Esophagus (tissue), 2 donors: ENCODE results near the gene HSF4. TPM values are rescaled to one million over a fixed set of nuclear protein-coding genes. Genes with fewer than 3 reads are reported as not detected.

Experiments
- H3K27ac ChIP-seq, 2 donors: one replicate each; pipeline ENCODE4 v1.5.1; 2013; ENCODE audit warnings: low read depth in 2 of 2, mild to moderate bottlenecking in 2 of 2, inconsistent platforms in 1 of 2, low read length in 1 of 2, moderate library complexity in 1 of 2
- H3K27me3 ChIP-seq, 2 donors: one replicate each; pipeline ENCODE4 v1.6.1; 2013; ENCODE audit warnings: low read length in 2 of 2, control low read depth in 1 of 2, mild to moderate bottlenecking in 1 of 2; ENCODE audit not compliant: insufficient read depth in 2 of 2, control insufficient read depth in 1 of 2
- H3K36me3 ChIP-seq, 2 donors: one replicate each; pipeline ENCODE4 v1.6.1; 2013; ENCODE audit warnings: low read length in 1 of 2; ENCODE audit not compliant: control insufficient read depth in 2 of 2, insufficient read depth in 2 of 2
- H3K4me1 ChIP-seq, 2 donors: one replicate each; pipeline ENCODE4 v1.6.1; 2013; ENCODE audit warnings: low read length in 1 of 2; ENCODE audit not compliant: control insufficient read depth in 2 of 2, insufficient read depth in 2 of 2
- H3K4me3 ChIP-seq, 2 donors: one replicate each; pipeline ENCODE4 v1.5.1; 2013; ENCODE audit warnings: low read length in 2 of 2, mild to moderate bottlenecking in 2 of 2, low read depth in 1 of 2, moderate library complexity in 1 of 2
- H3K9me3 ChIP-seq, 2 donors: one replicate each; pipeline ENCODE4 v1.6.1; 2013; ENCODE audit warnings: mild to moderate bottlenecking in 2 of 2, low read depth in 1 of 2, low read length in 1 of 2, moderate library complexity in 1 of 2; ENCODE audit not compliant: control insufficient read depth in 2 of 2, insufficient read depth in 1 of 2
- WGBS, 2 donors: extraction: QIAGEN DNeasy Blood & Tissue Kit; methylation state at CpG; one replicate each; pipeline ENCODE4 v1.1.7; 2013; 5-methylcytosine and 5-hydroxymethylcytosine counted together
- polyA plus RNA-seq, 2 donors: library from polyadenylated mRNA; stranded (reverse); fragments of 200-250 nt; gene quantifications; one replicate each; pipeline ENCODE4 v1.2.3, GENCODE V29; 2013
- donor health status: healthy with polysubstance abuse.
- donor health status: Bipolar disorder and iron deficiency.

The HSF4 gene
- polyA plus RNA-seq, 2 donors, result 22.9 to 80.4 TPM

DNA sequence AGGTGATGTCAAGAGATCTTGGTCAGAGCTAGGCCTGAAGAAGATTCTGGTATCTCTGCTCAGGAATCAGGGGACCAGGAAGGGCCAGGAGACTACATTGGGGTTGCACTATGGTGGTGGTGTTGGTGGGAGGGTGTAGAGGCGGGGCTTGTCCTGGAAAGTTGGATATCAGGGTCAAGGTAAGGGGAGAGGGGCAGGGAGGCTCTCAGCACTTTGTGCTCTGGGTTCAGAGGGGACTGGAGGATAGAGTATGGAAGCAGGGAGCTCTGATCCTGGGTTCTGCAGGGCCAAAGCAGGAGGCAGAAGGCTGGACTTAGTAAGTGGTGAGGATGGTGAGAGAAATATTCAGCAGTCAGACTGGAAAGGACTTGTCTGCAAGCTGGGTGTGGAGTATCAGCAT, 8.8 kb downstream of the HSF4 start:
- WGBS, 2 donors, result 87 to 93% methylated on average over 1 of the region's 1 CpG
- peaks cover 9 to 34% of the 10 kb centered on the region in 2 donors for H3K4me1 ChIP-seq

GRCh38 chr16:67173808-67174705, 9.5 kb downstream of the HSF4 start:
- peaks cover under 1 to 3% of the 10 kb centered on the region in 2 donors for H3K36me3 ChIP-seq
- H3K4me1 ChIP-seq, result peaks cover 9 to 41% of the 10 kb centered on the region in 2 donors
- H3K9me3 ChIP-seq, result no peaks in the 10 kb centered on the region
- peak overlapping the region; percentile 46 to 47 for H3K4me3 ChIP-seq
- H3K27me3 ChIP-seq, result no peaks in the 10 kb centered on the region
- peak overlapping the region; percentile 95 to 99 for H3K27ac ChIP-seq
- 1% methylated on average over 70 to 71 of the region's 71 CpGs for WGBS, 2 donors

More for the DNA sequence above, 8.8 kb downstream of the HSF4 start:
- Histone ChIP-seq H3K4me3 (peak overlapping the region in 1 of 2 donors; percentile 46), H3K27ac (peak overlapping the region; percentile 95 to 99), H3K9me3 (no peaks in the 10 kb centered on the region), H3K27me3 (no peaks in the 10 kb centered on the region), H3K36me3 (peaks cover 3% of the 10 kb centered on the region in 2 donors)

- H3K27ac ChIP-seq, result peak overlapping the region; percentile 95 to 99
- 30 to 50% methylated on average over 30 to 31 of the region's 31 CpGs for WGBS, 2 donors
- H3K27me3 ChIP-seq, result no peaks in the 10 kb centered on the region
- H3K4me1 ChIP-seq, result peaks cover 9 to 43% of the 10 kb centered on the region in 2 donors
- H3K4me3 ChIP-seq, result peak overlapping the region; percentile 46 to 47
- peaks cover 0 to 3% of the 10 kb centered on the region in 2 donors for H3K36me3 ChIP-seq
- H3K9me3 ChIP-seq, result no peaks in the 10 kb centered on the region
Measured at GRCh38 chr16:67174706-67175231, 10.2 kb downstream of the HSF4 start.

GRCh38 chr16:67176662-67177061, 12.1 kb downstream of the HSF4 start:
- Histone ChIP-seq H3K4me1 (peaks cover 9 to 35% of the 10 kb centered on the region in 2 donors), H3K4me3 (no peak overlapping the region), H3K36me3 (peaks cover 0 to 3% of the 10 kb centered on the region in 2 donors), H3K9me3 (no peaks in the 10 kb centered on the region), H3K27ac (no peak overlapping the region), H3K27me3 (no peaks in the 10 kb centered on the region)
- 59 to 75% methylated on average over 12 of the region's 12 CpGs for WGBS, 2 donors

DNA sequence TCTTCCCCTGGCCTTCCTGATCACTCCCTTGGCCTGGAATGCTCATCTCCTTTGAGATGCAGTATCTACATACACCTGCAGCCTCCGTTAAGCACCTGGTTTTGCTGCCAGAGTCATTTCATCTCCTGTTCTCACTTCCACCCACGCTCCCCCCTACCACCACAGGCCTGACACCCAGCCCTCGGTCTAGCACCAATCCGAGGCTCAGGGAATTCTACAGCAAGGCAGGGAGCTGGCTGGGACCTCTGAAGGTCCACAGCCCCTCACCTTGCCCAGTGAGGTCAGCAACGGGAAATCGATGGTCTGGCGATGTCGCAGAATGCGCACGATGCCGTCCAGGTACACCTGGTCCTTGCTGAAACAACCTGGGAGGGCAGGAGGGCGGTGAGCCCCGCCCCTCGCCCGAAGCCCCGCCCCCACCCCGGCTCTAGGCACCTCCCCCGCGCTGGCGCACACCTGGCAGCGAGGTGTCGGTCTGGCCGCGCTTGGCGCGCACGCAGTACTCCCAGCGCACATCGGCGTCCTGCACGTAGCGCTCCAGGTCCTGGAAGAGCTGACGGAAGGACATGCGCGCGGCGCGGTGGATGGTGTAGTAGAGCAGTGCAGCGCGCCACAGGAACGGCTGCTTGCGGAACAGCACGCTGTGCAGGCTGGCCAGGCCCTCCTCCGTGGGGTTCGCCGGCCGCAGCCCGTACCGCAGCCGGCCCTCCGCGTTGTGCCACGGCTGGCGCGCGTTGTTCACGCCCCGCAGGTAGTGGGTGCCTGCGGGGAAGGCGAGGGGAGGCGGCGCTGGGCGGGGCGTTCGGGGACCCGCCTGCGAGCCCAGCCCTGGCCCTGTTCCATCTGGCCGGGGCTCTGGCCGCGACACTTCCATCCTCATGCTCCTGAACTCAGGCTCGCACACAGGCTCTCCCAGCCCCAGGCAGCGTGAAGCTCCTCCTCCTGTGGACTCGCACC, 13.5 kb downstream of the HSF4 start:
- Histone ChIP-seq H3K36me3 (peaks cover 0 to 3% of the 10 kb centered on the region in 2 donors), H3K9me3 (no peaks in the 10 kb centered on the region), H3K27ac (peak overlapping the region; percentile 83 to 89), H3K4me1 (peaks cover 9 to 35% of the 10 kb centered on the region in 2 donors), H3K4me3 (peak overlapping the region; percentile 50 to 55), H3K27me3 (no peaks in the 10 kb centered on the region)
- 4 to 5% methylated on average over 51 to 73 of the region's 73 CpGs for WGBS, 2 donors

DNA sequence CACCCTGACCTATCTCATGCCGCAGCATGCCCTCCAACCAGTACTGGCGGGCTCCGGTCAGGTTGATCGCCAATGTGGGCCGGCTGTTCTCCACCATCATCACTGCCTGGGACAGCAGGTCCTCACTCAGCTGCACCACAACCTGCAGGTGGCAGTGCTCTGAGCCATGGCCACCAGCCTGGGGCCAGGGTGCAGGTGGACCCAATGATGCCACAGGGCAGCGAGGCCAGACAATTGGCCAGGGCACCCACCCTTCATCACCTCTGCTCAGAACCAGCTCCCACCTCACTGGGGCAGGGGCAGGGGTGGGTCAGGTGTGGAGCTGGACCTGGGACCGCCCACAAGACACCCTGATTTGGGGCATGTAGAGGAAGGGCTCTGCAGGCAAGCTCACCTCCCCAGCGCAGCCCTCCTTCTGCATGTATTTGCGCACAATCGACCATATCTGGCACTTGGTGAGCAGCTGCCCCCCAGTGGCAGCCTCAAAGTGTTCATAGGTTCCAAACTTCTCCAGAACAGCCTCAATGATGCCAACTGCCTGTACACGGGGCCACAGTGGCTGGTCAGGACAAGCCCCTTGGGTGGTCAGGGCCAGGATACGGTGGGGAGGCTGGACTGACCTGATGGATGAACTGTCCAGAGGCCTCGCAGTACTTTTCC, 15.0 kb downstream of the HSF4 start:
- Histone ChIP-seq H3K27me3 (no peaks in the 10 kb centered on the region), H3K36me3 (peaks cover 0 to 3% of the 10 kb centered on the region in 2 donors), H3K4me1 (peaks cover 9 to 35% of the 10 kb centered on the region in 2 donors), H3K4me3 (no peak overlapping the region), H3K27ac (peak overlapping the region; percentile 83 to 89), H3K9me3 (no peaks in the 10 kb centered on the region)
- WGBS, 2 donors, result 70 to 77% methylated on average over 13 of the region's 13 CpGs

DNA sequence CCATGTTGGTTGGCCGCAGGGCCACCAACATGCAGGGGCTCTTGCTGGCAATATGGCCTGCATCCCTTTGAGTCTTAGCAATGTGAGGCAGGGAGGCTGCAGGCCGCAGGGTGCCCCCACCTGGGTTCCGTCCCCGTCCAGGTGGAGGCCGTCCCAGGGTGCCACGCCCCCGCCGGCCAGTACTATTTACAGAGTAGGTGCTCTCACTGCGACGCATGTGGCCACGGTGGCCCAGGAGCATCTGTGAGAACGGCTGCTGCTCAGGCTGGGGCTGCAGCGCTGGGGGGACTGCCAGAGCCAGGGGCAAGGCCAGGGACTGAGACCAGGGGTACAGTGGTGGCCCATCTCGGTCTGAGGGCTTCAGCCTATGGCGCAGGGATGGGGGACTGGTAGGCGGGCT, 15.6 kb downstream of the HSF4 start:
- 88 to 92% methylated on average over 16 of the region's 16 CpGs for WGBS, 2 donors
- no peak overlapping the region for H3K4me3 ChIP-seq
- H3K9me3 ChIP-seq, result no peaks in the 10 kb centered on the region
- peaks cover 10 to 36% of the 10 kb centered on the region in 2 donors for H3K4me1 ChIP-seq
- H3K27ac ChIP-seq, result no peak overlapping the region
- no peaks in the 10 kb centered on the region for H3K27me3 ChIP-seq
- peaks cover 0 to 3% of the 10 kb centered on the region in 2 donors for H3K36me3 ChIP-seq

GRCh38 chr16:67181346-67181745, 16.8 kb downstream of the HSF4 start:
- Histone ChIP-seq H3K27me3 (no peaks in the 10 kb centered on the region), H3K9me3 (no peaks in the 10 kb centered on the region), H3K4me3 (no peak overlapping the region), H3K27ac (peak overlapping the region; percentile 41 to 44), H3K4me1 (peaks cover 12 to 35% of the 10 kb centered on the region in 2 donors), H3K36me3 (no peaks in the 10 kb centered on the region)
- WGBS, 2 donors, result 29 to 30% methylated on average over 2 of the region's 2 CpGs

DNA sequence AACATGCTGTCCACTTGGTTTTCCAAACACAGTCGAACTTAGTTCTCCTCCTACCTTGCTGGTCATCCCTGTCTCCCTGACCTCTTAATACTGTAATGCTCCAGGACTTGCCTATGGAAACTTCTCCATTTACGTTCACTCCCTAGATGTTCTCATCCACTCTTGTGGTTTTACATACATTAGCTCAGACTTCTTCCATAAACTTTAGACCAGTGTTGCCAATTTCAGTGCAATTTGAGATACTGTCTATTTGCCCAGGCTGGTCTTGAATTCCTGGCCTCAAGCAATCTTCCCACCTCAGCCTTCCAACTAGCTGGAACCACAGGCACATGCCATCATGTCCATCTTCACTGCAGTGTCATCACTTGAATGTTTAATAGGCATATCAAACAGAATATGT, 17.7 kb downstream of the HSF4 start:
- no peak overlapping the region for H3K4me3 ChIP-seq
- H3K27me3 ChIP-seq, result no peaks in the 10 kb centered on the region
- H3K36me3 ChIP-seq, result no peaks in the 10 kb centered on the region
- H3K9me3 ChIP-seq, result no peaks in the 10 kb centered on the region
- H3K4me1 ChIP-seq, result peaks cover 12 to 35% of the 10 kb centered on the region in 2 donors
- no peak overlapping the region for H3K27ac ChIP-seq
- WGBS, 2 donors, result 81 to 95% methylated on average over 2 of the region's 2 CpGs
